ENCODE measurements around the gene SH3RF2.
"Not testable (repeated sequence)": the region's sequence is repeated elsewhere in the genome, so short reads cannot be mapped to it uniquely, and the experiment has no call there.

Gene SH3RF2

GRCh38 chr5:146101646-146102045 is 165.3 kb downstream of the SH3RF2 start:
- DNase-seq = no peak

DNA sequence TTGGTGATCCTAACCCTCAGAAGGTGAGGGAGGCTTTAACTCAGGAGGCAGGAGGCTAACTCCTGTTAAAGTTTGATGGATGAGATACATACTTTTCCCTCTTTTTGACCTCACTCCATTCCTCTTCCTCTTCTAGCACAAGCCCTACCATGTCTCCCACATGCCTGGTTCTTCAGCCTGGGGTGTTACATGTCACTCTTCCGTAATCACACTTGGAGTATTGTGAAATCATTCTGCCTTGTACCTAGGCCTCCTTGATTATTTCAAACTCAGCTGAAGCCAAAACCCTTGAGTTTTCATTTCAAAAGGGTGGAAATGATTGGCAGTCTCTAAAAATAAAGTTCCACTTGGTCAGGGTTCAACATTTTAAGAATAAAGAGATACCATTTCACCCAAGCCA is 167.2 kb downstream of the SH3RF2 start:
- no peak for DNase-seq

- DNase-seq = no peak
Measured at GRCh38 chr5:146105477-146105876, 169.1 kb downstream of the SH3RF2 start, which contains the start of gene PLAC8L1. PLAC8L1 (minus strand) TSS chr5:146105577; CDS start chr5:146104311, 1,266 bp downstream.

GRCh38 chr5:146107901-146108300 is 171.5 kb downstream of the SH3RF2 start:
- DNase-seq = no peak

GRCh38 chr5:146108870-146109269 is 172.5 kb downstream of the SH3RF2 start:
- DNase-seq = not testable (repeated sequence)

DNA sequence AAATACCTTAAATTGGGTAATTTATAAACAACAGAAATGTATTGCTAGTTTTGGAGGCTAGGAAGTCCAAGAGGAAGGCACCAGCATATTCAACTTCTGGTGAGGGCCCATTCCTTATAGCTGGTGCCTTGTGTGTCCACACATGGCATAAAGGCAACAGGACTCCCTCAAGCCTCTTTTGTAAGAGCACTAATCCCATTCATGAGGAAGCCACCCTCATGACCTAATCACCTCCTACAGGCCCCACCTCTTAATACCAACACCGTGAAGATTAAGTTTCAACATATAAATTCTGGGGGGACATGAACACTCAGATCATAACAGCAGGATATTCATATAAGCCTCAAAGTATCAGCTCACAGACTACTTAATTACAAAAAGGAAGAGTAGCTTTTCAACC is 173.0 kb downstream of the SH3RF2 start:
- no peak for DNase-seq

- DNase-seq = no peak
Measured at GRCh38 chr5:146111409-146111808, 175.0 kb downstream of the SH3RF2 start.

DNA sequence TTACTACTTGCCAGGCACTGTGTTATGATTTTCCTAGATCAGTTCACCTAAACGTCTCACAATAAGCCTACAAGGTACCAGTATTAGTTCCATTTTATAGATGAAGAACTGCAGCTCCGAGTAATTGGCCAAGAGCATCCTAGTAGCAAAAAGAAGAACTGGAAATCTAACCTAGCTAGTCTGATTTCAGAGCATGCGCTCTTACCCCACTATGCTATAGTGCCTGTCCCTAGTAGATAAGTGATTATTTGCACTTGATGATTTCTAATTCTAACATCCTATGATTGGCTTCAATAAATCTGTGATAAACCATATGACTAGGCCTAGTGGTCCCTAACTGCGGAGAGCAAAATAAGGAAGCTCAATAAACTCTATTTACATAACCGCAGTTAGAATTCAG is 176.1 kb downstream of the SH3RF2 start:
- DNase-seq = no peak
